ENCODE measurements around the gene ANKS1B.

ANKS1B gene

GRCh38 chr12:98738002-98738401 lies 1246.7 kb downstream of the ANKS1B start:
- Histone ChIP-seq H3K4me1 (peaks cover 6% of the 10 kb centered on the region), H3K36me3 (ENCODE audit: control insufficient read depth, insufficient read depth, low read length) (no peaks in the 10 kb centered on the region), H3K27ac (no peak overlapping the region), H3K79me2 (no peaks in the 10 kb centered on the region), H3K9me3 (ENCODE audit: control insufficient read depth, low read length) (no peaks in the 10 kb centered on the region), H3K4me3 (ENCODE audit: low read depth, low read length) (no peak overlapping the region), H3K9ac (no peak overlapping the region), H3K27me3 (ENCODE audit: control insufficient read depth, insufficient read depth, low read length) (no peaks in the 10 kb centered on the region), H2AFZ (no peak overlapping the region), H3K4me2 (ENCODE audit: low read length) (no peak overlapping the region)
- TF ChIP-seq CTCF (IDR thresholded peaks at IDR 0.05): no peak

- H3K36me3 ChIP-seq (ENCODE audit: control insufficient read depth, insufficient read depth, low read length): no peaks in the 10 kb centered on the region
- H3K4me3 ChIP-seq (ENCODE audit: low read depth, low read length): no peak overlapping the region
- H3K79me2 ChIP-seq: no peaks in the 10 kb centered on the region
- H3K27ac ChIP-seq: no peak overlapping the region
- H3K4me2 ChIP-seq (ENCODE audit: low read length): no peak overlapping the region
- H2AFZ ChIP-seq: no peak overlapping the region
- H3K9ac ChIP-seq: no peak overlapping the region
- no peaks in the 10 kb centered on the region for H3K9me3 ChIP-seq (ENCODE audit: control insufficient read depth, low read length)
- TF ChIP-seq CTCF (IDR thresholded peaks at IDR 0.05): no peak
- peaks cover 6% of the 10 kb centered on the region for H3K4me1 ChIP-seq
- H3K27me3 ChIP-seq (ENCODE audit: control insufficient read depth, insufficient read depth, low read length): no peaks in the 10 kb centered on the region
Observed at GRCh38 chr12:98737322-98737712, 1247.4 kb downstream of the ANKS1B start.

- no peak overlapping the region for H3K9ac ChIP-seq
- no peak overlapping the region for H3K27ac ChIP-seq
Observed at GRCh38 chr12:98736352-98737321, 1248.1 kb downstream of the ANKS1B start.

GRCh38 chr12:98735821-98736220 lies 1248.9 kb downstream of the ANKS1B start:
- Histone ChIP-seq H3K4me2 (ENCODE audit: low read length) (no peak overlapping the region), H2AFZ (no peak overlapping the region), H3K4me1 (no peaks in the 10 kb centered on the region), H3K27me3 (ENCODE audit: control insufficient read depth, insufficient read depth, low read length) (no peaks in the 10 kb centered on the region), H3K4me3 (ENCODE audit: low read depth, low read length) (no peak overlapping the region), H3K36me3 (ENCODE audit: control insufficient read depth, insufficient read depth, low read length) (no peaks in the 10 kb centered on the region), H3K9me3 (ENCODE audit: control insufficient read depth, low read length) (no peaks in the 10 kb centered on the region), H3K9ac (no peak overlapping the region), H3K27ac (no peak overlapping the region), H3K79me2 (no peaks in the 10 kb centered on the region)
- TF ChIP-seq CTCF (IDR thresholded peaks at IDR 0.05): no peak

More at GRCh38 chr12:98736352-98737321, 1248.1 kb downstream of the ANKS1B start:
- Histone ChIP-seq H3K36me3 (ENCODE audit: control insufficient read depth, insufficient read depth, low read length) (no peaks in the 10 kb centered on the region), H3K79me2 (no peaks in the 10 kb centered on the region), H3K9me3 (ENCODE audit: control insufficient read depth, low read length) (no peaks in the 10 kb centered on the region), H3K4me2 (ENCODE audit: low read length) (no peak overlapping the region), H3K27me3 (ENCODE audit: control insufficient read depth, insufficient read depth, low read length) (no peaks in the 10 kb centered on the region), H3K4me1 (peaks cover 3% of the 10 kb centered on the region), H3K4me3 (ENCODE audit: low read depth, low read length) (no peak overlapping the region), H2AFZ (no peak overlapping the region)
- no peak for TF ChIP-seq CTCF (IDR thresholded peaks at IDR 0.05)

All from parathyroid adenoma (tissue), 2 donors.